ENCODE data around the gene STIM1.

STIM1 gene

DNA sequence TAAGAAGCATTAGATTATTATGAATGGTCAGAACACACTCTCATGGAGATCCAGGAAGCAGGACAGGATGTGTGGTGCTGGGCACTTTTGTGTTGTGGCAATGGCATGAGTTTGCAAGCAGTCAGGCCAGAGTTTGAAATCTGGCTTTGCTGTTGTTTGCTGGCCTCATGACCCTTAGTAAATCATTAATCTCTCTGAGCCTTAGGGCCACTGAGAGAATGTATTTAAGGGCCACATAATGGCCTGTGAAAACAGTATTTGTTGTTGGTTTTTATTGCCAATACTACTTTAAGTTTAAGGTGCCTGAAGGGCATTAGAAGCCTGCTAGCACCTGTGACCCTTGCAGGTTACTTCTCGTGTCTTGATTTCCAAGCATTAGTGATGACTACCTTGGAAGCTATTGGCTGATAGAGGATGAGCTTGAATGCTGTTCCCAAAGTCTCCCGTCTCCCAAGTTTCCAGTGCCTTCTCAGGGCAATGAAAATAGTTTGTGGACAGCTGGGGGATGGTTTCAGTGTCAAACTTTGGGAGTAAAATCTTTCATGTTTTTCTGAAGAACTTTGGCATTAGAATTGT, 24.6 kb downstream of the STIM1 start:
- in situ Hi-C loops (cut with HindIII; ENCODE audit: low sequenced_read_pairs) = no loop called here

DNA sequence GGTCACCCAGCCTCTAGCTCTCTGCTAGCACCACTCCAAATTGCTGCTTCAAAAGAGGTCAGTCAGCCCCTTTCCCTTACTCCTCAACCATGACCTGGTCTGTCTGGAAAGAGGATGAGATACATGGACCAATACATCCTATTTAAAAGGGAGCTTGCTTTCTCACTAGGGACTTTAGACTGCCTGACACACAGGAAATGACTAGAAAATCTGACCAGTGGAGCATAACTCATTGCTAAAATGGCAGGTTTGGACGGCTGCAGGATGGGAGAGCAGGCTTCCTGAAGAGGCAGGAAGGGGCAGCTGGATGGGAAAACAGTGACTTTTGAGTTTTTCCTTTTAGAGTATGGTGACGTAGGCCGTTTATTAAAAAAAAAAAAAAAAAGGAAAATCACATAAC, 25.3 kb downstream of the STIM1 start:
- in situ Hi-C loops (cut with HindIII; ENCODE audit: low sequenced_read_pairs) = no loop called here

DNA sequence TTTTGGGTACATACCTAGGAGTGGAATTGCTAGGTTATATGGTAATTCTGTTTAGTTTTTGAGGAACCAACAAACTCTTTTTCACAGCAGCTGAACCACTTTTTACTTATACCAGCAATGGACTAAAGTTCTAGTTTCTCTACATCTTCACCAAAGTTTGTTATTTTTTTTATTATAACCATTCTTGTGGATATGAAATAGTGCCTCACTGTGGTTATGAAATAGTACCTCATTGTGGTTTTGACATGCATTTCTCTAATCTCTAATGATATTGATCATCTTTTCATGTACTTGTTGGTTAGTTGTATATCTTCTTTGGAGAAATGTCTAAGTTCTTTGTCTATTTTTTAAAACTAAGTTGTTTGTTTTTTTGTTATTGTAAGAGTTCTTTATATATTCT, 27.2 kb downstream of the STIM1 start:
- in situ Hi-C loops (cut with HindIII; ENCODE audit: low sequenced_read_pairs) = no loop called here

DNA sequence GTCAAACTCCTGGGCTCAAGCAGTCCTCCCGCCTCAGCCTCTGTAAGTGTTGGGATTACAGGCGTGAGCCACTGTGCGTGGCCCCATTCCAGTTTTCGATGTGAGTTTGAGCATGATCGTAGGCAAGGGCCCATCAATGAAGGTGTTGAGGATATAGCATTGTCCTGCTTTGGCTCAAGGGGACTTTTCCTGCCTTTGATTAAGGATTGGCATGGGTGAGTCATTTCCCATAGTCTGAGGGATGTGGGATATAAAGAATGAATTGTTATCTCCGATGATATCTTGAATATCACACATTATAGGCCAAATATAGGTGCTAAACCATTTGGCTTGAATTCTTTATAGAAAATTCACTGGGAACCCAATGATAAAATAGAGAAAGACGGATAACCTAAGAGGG, 30.4 kb downstream of the STIM1 start:
- in situ Hi-C loops (cut with HindIII; ENCODE audit: low sequenced_read_pairs) = no loop called here

DNA sequence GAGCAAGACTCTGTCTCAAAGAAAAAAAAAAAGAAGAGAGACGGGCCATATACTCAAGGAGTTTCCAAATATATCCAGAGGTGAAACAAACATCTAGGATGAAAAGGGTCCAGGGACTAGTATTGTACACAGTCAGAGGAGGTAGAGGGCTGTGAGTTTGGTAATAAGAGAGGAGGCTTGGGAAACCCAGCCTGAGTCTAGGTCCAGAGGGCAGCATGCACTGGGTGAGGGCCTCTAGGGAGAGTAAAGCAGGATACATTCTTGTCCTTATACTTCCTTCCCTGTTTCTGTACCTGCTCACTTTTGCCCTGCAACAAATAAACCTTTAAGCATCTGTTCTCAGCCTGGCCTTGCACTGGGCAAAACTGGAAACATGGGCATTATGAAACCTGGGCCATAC, 31.5 kb downstream of the STIM1 start:
- in situ Hi-C loops (cut with HindIII; ENCODE audit: low sequenced_read_pairs) = no loop called here

DNA sequence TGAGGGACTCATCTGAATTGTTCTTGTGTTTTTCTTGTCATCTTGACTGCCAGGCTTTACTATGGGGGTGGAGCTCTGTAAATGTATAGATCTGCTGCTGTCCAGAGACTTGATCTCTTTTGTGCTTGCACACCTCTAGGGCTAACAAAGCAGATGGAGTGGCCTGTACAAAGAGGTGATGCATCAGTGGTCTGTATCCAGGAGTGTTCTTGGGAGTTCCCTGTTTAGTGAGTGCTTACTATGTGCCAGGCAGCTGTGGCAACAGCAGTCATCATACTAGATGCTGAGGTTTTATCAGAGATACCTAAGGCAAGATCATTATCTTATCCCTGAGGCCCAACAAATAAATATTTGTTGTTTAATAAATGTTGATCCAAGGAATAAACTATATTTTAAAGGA, 33.4 kb downstream of the STIM1 start:
- in situ Hi-C loops (cut with HindIII; ENCODE audit: low sequenced_read_pairs) = no loop called here

DNA sequence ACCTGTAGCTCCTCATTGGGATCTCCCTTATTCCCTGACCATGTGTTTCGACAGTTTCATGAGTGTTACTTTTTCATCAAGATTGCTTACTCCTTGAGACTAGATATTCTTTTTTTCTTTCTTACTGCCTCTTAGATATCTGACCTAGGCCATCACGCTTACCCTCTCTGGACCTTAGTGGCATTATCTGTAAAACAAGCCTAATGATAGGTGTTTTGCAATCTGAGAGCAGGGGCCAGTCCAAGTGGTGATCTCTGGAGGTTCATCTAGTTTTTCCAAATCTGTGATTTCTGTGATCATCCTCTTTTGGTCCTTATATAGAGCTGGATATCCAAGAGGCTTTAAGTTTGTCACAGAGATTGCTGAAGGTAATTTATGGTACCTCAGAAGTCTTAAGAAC, 34.5 kb downstream of the STIM1 start:
- in situ Hi-C loops (cut with HindIII; ENCODE audit: low sequenced_read_pairs) = no loop called here

DNA sequence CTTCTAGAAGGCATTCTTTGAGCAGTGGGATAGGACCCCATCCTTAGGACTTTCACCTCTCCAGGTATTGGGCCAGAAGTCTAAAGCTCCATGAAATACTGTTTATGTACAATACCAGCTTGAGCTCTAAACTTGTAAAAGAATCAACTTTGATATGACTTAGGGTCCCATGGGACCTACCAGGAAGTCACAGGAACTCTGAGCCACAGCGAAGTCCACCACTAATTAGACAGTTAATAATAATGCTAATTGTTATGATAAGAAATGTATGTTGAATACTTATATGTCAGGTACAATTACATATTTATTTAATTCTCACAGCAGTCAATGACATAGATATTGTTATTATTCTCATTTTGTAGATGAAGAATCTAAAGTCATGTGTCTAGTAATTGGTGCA, 35.3 kb downstream of the STIM1 start:
- in situ Hi-C loops (cut with HindIII; ENCODE audit: low sequenced_read_pairs) = no loop called here

DNA sequence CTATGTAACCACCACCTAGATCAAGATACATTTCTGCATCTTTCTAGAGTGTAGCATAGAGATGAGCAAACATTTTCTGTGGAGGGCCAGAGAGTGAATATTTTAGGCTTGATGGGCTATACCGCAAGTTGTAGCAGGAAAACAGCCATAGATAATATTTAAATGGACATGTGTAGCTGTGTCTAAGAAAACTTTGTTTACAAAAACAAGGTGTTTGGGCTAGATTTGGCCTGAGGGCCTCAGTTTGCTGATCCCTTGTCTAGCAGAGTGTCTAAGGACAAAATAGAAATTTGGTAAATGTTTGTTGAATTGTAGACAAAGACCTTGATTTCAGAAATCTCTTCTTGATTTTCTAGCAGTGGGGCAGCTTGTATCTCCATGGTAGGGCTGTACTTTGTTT, 36.3 kb downstream of the STIM1 start:
- in situ Hi-C loops (cut with HindIII; ENCODE audit: low sequenced_read_pairs) = no loop called here

DNA sequence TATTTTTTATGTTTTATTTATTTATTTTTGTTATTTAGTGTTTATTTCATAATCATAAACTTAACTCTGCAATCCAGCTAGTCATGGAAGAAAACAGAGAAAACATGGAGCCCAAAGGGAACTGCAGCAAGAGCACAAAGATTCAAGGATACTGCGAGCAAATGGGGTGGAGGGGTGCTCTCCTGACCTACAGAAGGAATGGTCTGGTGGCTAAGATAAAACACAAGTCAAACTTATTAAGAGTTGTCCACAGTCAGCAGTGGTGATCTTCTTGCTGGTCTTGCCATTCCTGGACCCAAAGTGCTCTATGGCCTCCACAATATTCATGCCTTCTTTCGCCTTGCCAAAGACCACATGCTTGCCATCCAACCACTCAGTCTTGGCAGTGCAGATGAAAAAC, 36.7 kb downstream of the STIM1 start:
- in situ Hi-C loops (cut with HindIII; ENCODE audit: low sequenced_read_pairs) = no loop called here

DNA sequence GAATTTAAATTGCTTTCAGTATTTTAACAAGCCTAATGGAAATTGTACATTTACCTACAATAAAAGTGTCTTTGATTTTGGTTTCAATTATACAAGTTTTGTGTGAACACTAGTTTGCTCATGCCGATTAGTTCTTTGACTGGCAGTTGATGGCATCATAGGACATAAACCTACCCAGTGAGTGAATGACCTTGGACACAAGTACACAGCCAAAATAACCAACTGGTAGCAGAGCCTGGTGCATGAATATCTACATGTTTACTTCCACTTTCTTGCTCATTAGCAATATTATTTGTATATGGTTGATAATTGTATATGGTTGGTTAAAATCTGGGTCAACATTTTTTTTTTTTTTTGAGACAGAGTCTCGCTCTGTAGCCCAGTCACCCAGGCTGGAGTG, 37.8 kb downstream of the STIM1 start:
- in situ Hi-C loops (cut with HindIII; ENCODE audit: low sequenced_read_pairs) = no loop called here

DNA sequence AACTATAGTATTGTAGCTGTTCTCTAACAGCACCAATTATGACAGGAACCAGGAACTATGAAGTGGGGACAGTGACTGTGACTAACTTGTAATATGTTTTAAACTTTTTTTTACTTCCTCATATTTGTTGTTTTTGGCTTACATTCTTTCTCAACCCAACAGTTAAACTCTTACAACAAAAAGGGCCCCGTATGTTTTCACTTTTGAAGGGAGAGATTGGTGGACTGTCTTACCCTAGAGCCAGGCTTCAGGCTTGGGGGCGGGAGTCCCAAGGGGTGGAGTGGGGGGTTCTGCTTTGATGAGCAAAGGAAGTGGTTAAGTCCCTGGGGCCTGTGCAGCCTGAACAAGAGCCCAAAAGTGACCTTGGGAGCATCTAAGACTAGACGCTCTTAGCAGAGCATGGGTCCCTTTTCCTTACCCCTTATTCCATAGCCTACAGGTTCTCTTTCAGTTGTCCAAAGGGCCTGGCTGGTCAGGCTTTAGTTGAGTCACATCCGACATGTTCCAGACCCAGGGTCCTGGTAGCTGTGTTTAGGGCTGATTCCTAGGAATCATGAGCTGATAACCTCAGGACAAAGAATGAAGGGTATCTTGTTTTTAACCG, 38.8 kb downstream of the STIM1 start:
- in situ Hi-C loops (cut with HindIII; ENCODE audit: low sequenced_read_pairs) = no loop called here

DNA sequence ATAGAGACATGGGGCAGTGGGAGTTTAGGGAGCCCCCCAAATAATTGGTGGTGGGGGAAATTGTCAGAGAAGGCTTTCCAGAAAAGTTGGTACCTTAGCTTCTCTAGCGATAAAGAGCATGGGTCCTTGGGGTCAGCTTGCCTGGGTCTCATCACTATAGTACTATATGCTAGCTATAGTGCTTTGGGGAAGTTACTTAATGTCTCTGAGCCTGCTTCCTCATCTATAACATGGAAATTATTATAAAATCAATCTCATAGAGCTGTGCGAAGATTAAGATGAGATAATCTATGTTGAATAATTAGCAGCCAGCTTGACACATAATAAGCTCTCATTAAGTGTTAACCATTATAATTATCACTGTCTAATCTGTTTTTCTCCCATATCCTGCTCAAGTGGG, 41.2 kb downstream of the STIM1 start:
- in situ Hi-C loops (cut with HindIII; ENCODE audit: low sequenced_read_pairs) = no loop called here

DNA sequence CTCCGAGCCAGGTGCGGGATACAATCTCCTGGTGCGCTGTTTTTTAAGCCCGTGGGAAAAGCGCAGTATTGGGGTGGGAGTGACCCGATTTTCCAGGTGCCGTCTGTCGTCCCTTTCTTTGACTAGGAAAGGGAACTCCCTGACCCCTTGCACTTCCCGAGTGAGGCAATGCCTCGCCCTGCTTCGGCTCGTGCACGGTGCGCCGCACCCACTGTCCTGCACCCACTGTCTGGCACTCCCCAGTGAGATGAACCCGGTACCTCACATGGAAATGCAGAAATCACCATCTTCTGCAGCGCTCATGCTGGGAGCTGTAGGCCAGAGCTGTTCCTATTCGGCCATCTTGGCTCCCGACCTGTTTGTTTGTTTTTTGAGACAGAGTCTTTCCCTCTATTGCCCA, 44.8 kb downstream of the STIM1 start:
- in situ Hi-C loops (cut with HindIII; ENCODE audit: low sequenced_read_pairs) = loop anchor here (5.0 kb wide), 2 partner anchors 52 to 68 kb away; no protein-coding TSS in a partner anchor

DNA sequence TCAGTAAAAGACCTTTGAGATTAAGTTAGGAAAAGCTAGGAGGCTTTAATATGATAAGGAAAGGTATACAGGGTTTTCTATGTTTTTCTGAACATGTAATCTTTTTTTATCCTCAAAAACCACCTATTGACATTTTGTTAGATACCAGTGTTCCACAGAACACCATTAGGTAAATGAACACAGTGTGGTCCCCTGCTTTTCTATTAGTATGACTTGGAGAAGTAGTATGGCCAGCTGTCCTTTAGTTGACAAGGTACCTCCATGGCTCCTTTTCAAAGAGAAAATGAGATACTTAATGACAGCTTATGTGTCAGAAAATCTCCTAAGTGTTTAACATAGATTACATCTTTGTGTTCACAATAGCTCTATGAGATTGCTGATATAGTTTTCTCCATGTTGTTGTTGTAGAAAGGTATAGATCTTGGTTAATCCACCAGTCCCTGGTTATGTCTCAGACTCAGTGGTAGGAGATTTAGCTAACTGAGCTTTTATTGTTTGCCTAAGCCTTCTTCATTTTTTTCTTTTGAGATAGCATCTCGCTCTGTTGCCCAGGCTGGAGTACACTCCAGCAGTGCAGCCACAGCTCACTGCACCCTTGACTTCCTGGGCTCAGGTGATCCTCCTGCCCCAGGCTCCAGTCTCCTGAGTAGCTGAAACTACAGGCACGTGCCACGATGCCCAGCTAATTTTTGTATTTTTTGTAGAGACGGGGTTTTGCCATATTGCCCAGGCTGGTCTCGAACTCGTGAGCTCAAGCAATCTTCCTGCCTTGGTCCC, 46.0 kb downstream of the STIM1 start:
- in situ Hi-C loops (cut with HindIII; ENCODE audit: low sequenced_read_pairs) = loop anchor here (5.0 kb wide), 2 partner anchors 51 to 69 kb away; no protein-coding TSS in a partner anchor

DNA sequence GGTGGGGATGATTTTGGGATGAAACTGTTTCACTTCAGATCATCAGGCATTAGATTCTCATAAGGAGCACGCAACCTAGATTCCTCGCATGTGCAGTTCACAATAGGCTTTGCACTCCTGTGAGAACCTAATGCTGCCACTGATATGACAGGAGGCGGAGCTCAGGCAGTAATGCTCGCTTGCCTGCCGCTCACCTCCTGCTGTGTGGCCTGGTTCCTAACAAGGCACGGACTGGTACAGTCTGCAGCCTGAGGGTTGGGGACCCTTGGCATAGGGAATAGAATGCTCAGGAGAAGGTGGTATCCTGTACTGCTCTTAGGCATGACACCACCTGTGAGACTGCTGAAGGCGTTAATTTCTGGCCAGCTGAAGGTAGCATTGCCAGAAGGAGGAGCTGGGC, 47.0 kb downstream of the STIM1 start:
- in situ Hi-C loops (cut with HindIII; ENCODE audit: low sequenced_read_pairs) = loop anchor here (5.0 kb wide), 2 partner anchors 50 to 70 kb away; no protein-coding TSS in a partner anchor

DNA sequence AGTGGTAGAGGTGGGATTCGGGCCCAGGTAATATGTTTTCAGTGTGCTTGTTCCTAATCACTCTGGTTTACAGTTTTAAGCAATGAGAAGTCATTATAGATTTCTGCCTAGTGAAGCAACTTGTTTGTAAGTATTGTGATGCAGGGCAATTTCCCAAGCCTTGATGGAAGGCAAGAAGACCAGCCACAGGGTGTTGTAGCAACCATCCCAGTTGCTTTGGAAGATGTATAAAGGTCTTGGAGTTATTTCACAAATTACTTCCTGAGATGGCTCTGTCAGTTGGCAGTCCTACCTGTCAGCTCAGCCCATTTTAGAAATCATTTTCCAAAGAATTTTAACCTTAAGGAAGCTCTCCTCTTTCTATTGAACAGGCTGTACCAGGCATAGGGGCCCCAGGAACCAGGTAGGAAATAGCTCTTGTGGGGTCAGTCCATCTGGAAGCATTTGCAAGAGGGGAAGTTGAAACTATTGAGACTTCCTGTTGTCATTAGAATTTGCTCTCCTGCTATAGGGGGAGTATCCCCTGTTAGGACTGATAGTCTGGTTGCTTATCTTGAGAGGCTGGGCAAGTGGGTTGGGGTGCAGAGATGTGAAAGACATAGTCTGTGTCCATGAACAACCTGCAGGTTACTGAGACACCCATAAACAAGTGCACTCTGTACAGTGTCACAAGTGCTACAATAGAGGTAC, 47.9 kb downstream of the STIM1 start:
- in situ Hi-C loops (cut with HindIII; ENCODE audit: low sequenced_read_pairs) = loop anchor here (5.0 kb wide), 2 partner anchors 49 to 71 kb away; no protein-coding TSS in a partner anchor

DNA sequence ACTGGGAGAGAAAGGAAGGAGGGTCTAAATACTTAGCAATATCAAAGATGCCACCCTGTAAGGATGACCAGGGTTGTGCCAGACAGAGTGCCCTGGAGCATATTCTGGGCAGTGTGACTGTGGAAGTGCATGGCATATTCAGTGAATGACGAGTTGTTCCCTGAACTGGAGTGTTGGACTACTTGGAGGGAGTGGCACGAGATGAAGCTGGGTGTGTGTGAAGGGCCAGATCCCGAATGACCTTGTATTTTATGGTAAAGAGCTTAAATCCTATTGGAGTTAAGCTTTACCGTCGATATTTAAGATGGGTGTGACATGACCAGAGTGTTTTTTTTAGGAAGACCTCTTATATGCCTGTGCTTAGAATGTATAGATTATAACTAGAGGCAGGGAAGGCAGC, 48.8 kb downstream of the STIM1 start:
- in situ Hi-C loops (cut with HindIII; ENCODE audit: low sequenced_read_pairs) = loop anchor here (5.0 kb wide), 2 partner anchors 48 to 72 kb away; no protein-coding TSS in a partner anchor

DNA sequence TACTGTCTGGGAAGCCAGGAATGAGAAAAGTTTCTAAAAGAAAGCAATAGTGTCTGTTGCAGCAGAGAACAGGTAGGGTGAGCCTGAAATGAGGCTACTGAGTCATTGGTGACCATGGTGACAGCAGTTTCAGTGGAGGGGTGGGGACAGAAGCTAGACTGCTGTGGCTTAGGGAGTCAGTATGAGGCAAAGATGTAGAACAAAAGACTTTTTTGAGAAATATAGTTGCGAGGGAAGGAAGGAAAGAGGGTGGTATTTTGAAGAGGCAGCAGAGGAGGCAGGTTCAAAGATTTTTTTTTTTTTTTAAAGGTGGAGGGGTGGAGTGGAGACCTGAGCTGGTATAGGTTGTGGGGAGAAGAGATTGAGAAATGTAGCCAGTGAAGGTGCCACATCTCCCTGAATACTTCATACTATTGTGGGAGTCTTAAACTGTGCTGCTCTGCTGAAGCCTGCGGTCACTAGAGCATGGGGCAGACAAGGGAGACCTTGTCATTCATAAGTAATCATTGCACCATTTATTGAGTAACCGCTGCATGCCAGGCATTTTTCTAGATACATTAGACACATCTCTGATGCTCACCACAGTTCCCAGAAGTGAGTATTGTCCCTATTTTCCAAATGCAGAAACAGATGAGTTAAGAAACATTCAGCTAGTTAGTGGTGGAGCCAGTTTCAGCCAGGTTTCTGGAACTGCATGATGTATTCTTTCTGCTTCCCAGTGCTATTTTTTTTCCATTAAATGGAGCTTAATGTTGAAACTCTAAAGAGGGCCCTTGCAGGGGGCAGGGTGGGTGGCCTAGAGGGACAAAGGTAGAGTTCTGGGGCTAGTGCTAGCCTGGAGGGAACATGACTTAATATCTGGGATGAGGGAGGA, 49.9 kb downstream of the STIM1 start:
- in situ Hi-C loops (cut with HindIII; ENCODE audit: low sequenced_read_pairs) = no loop called here

DNA sequence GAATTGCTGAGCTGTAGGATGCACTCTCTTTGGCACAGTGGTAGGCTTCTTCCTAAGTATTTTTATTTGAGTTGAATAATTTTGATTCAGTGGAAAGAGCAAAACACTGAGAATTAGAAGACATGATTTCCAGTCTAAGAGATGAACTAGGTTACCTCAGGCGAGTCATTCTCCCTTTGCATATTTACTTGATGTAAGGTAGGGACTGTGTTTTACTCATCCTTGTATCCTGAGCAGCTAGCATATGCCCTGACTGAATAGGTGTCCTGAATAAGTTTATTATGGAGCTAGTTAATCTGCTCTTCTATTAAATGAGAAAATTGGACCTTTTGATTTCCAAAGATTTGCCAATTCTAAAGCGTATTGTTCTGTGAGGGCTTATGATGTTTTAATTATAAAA, 50.7 kb downstream of the STIM1 start:
- in situ Hi-C loops (cut with HindIII; ENCODE audit: low sequenced_read_pairs) = no loop called here

DNA sequence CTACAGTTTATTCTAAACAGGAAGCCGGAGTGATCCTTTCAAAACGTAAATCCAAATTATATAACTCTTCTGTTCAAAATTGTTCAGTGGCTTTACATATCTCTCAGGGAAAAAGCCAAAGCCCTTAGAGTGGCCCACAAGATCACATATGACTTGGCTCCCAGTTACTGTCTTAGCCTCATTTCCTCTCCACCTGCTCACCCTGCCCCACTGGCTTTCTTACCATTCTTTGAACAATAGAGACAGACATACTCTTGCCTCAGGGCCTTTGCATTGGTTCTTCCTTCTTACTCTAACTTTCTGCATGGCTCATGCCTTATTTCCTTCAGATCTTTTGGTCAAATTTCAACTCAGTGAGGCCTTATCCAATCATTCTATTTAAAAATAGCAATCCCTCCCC, 52.1 kb downstream of the STIM1 start:
- in situ Hi-C loops (cut with HindIII; ENCODE audit: low sequenced_read_pairs) = no loop called here
